HL-60 (cell line): ENCODE measurements around the gene RAMAC.
"Not testable (repeated sequence)": the region's sequence is repeated elsewhere in the genome, so short reads cannot be mapped to it uniquely, and the experiment has no call there.

Experiments used
- DNase-seq, 2 experiments: peaks; one replicate each; pipeline ENCODE4 v3.0.0-alpha.2; 2010 to 2020; ENCODE audit warnings: low read depth in 1 of 2, low spot score in 1 of 2
- H3K27ac ChIP-seq: fragments of 250-450 bp; sonication (Bioruptor Pico); replicated peaks from 2 replicates; pipeline ENCODE4 v1.5.1; 2020; ENCODE audit warnings: mild to moderate bottlenecking, moderate library complexity
- H3K27me3 ChIP-seq: fragments of 250-450 bp; sonication (Bioruptor Pico); 2 replicates; pipeline ENCODE4 v1.5.1; 2021; ENCODE audit warnings: mild to moderate bottlenecking, moderate library complexity; ENCODE audit not compliant: insufficient read depth, poor library complexity, severe bottlenecking
- H3K4me3 ChIP-seq: replicated peaks from 2 replicates; pipeline ENCODE4 v1.5.1; 2011; ENCODE audit warnings: mild to moderate bottlenecking, control low read depth, low read length; ENCODE audit not compliant: insufficient read depth
- GABPA ChIP-seq: IDR thresholded peaks from 2 replicates; pipeline ENCODE4 v1.6.1; 2012; ENCODE audit warnings: low read depth
- POLR2AphosphoS5 ChIP-seq: IDR thresholded peaks from 2 replicates; pipeline ENCODE4 v1.6.1; 2012; ENCODE audit warnings: low read depth
- SPI1 ChIP-seq: IDR thresholded peaks from 2 replicates; pipeline ENCODE4 v1.6.1; 2012; ENCODE audit warnings: low read depth, mild to moderate bottlenecking, borderline replicate concordance
- long read RNA-seq: library from polyadenylated mRNA; unstranded; transcript quantifications from one replicate; pipeline ENCODE4 v2.0.0, GENCODE V29; 2020
- TF ChIP-seq, protein P1 (sequence below): IDR thresholded peaks from 2 replicates; pipeline ENCODE4 v1.6.1; 2012; ENCODE audit warnings: low read depth; ENCODE audit not compliant: insufficient replicate concordance
- TF ChIP-seq, protein P2 (sequence below): IDR thresholded peaks from one replicate; pipeline ENCODE4 v1.5.1; 2011; ENCODE audit warnings: low read length, control low read depth, inconsistent platforms; ENCODE audit not compliant: insufficient read depth

The RAMAC gene
- long read RNA-seq, transcript RAMAC-201 (4 exons, 1,568 nt): major isoform, 121 of 133 reads
- long read RNA-seq, partial matches to known transcripts: 2 of 133 reads
- long read RNA-seq, other reads (novel, unspliced or antisense): 10 of 133 reads

DNA sequence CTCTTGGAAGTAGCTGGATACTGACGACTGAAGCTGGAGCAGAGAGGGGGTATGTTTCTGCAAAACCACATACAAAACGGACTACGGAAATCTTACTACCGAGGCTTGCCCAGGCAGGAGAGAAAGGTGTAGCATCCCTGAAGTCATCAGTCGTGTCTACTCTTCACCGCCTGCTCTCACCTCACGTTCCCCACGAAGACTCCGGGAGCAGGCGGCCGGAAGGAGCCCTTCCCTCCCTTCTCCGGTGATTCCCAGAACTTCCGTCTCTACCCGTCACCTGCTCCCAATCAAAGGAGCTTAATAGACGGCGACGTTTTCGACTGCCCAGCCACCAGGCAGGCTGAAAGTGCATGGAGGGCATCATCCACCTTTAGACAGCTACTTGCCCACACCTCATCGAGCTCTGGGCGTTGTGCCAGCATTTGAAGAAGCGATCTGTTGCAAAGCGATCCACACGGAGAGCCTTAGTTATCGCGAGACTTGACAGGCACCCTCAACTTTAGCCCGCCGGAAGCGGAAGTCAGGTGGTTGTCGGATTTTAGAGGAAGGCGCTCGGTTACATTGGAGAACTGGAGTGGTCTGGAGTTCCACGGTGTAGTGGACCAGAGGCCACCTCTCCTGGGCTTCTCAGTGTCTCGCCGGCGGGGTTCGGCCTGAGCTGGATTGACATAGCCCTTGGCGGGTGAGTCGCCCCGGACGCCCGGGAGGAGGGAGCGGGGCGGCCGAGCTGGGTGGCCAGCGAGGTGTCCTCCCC lies at the start of gene RAMAC:
TSS of gene RAMAC (plus strand) at position 523 of the 754 bp plus-strand sequence. CDS start 2,809 bp downstream, outside the sequence.
- TF ChIP-seq POLR2AphosphoS5: peak; percentile 88
- peak; percentile 84 for TF ChIP-seq GABPA
- TF ChIP-seq, protein P1, sequence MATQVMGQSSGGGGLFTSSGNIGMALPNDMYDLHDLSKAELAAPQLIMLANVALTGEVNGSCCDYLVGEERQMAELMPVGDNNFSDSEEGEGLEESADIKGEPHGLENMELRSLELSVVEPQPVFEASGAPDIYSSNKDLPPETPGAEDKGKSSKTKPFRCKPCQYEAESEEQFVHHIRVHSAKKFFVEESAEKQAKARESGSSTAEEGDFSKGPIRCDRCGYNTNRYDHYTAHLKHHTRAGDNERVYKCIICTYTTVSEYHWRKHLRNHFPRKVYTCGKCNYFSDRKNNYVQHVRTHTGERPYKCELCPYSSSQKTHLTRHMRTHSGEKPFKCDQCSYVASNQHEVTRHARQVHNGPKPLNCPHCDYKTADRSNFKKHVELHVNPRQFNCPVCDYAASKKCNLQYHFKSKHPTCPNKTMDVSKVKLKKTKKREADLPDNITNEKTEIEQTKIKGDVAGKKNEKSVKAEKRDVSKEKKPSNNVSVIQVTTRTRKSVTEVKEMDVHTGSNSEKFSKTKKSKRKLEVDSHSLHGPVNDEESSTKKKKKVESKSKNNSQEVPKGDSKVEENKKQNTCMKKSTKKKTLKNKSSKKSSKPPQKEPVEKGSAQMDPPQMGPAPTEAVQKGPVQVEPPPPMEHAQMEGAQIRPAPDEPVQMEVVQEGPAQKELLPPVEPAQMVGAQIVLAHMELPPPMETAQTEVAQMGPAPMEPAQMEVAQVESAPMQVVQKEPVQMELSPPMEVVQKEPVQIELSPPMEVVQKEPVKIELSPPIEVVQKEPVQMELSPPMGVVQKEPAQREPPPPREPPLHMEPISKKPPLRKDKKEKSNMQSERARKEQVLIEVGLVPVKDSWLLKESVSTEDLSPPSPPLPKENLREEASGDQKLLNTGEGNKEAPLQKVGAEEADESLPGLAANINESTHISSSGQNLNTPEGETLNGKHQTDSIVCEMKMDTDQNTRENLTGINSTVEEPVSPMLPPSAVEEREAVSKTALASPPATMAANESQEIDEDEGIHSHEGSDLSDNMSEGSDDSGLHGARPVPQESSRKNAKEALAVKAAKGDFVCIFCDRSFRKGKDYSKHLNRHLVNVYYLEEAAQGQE: peak; percentile 53
- peak; percentile 62; the same call in 1 of the 2 replicates for TF ChIP-seq SPI1
- TF ChIP-seq, protein P2, sequence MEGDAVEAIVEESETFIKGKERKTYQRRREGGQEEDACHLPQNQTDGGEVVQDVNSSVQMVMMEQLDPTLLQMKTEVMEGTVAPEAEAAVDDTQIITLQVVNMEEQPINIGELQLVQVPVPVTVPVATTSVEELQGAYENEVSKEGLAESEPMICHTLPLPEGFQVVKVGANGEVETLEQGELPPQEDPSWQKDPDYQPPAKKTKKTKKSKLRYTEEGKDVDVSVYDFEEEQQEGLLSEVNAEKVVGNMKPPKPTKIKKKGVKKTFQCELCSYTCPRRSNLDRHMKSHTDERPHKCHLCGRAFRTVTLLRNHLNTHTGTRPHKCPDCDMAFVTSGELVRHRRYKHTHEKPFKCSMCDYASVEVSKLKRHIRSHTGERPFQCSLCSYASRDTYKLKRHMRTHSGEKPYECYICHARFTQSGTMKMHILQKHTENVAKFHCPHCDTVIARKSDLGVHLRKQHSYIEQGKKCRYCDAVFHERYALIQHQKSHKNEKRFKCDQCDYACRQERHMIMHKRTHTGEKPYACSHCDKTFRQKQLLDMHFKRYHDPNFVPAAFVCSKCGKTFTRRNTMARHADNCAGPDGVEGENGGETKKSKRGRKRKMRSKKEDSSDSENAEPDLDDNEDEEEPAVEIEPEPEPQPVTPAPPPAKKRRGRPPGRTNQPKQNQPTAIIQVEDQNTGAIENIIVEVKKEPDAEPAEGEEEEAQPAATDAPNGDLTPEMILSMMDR: no peak
- H3K27ac ChIP-seq: peak within 1 kb of the TSS; percentile 81

DNA sequence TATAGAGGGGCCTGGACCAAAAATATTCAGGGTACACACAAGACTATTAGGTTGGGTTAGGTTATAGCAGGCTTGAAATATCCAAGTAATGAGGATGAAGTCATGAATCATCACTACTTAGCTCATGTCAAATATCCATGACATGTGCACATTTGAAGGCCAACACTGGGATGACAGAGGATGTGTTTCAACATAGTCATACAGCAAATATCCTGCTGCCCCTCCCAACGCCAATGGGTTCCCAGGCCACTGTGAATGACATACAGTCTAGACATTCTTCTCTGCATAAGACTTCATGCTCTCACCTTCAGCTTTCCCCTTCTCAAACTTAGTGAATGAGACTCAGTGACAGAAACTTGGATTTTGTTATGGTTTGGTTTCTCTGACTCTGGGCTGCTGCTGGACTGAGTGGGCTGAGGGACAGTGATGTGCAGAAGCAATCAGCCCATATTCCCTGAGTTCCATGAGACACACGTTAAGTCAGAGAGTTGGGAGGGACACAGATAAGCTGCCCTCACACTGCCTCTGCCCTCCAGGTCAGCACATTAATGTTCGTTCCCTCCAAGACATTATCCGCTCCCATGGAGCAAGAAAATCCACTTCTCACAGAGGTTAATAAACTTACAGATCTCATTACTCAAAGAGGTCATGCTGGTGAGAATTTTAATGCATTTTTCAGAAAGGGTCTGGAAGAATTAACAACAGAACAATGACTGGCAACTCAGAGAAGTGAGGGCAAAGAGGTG lies 48.9 kb upstream of the RAMAC start:
- no peak for DNase-seq
- no peak overlapping the region for H3K4me3 ChIP-seq
- TF ChIP-seq GABPA: no peak
- TF ChIP-seq, protein P1: no peak
- TF ChIP-seq, protein P2: no peak
- TF ChIP-seq POLR2AphosphoS5: no peak
- TF ChIP-seq SPI1: no peak
- no peak overlapping the region for H3K27ac ChIP-seq
- H3K27me3 ChIP-seq: no peaks in the 10 kb centered on the region

More for the DNA sequence above, at the start of gene RAMAC:
- Histone ChIP-seq H3K27me3 (no peaks in the 10 kb centered on the region), H3K4me3 (peak within 1 kb of the TSS; percentile 75)
- DNase-seq: peak; percentile 95 to 96

DNA sequence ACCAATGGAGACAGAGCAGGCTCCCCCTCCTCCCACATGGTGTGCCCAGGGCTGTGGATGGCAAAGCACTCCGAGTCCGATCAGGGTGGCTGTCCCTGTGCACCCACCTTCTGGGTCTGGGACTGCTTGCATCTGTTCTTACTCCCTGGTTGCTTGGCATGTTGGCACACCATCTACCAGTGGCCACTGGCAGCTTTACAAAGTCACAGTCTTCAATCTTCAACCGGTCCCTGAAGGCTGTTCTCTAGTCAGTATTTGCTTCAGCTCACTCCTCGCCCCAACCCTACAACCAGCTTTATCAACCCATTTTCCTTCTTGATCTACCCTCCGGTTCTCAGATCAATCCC lies 48.3 kb upstream of the RAMAC start:
- Histone ChIP-seq H3K4me3 (no peak overlapping the region), H3K27me3 (no peaks in the 10 kb centered on the region), H3K27ac (no peak overlapping the region)
- DNase-seq: no peak
- TF ChIP-seq GABPA (no peak), POLR2AphosphoS5 (no peak), SPI1 (no peak)
- TF ChIP-seq, protein P1: no peak
- TF ChIP-seq, protein P2: no peak

DNA sequence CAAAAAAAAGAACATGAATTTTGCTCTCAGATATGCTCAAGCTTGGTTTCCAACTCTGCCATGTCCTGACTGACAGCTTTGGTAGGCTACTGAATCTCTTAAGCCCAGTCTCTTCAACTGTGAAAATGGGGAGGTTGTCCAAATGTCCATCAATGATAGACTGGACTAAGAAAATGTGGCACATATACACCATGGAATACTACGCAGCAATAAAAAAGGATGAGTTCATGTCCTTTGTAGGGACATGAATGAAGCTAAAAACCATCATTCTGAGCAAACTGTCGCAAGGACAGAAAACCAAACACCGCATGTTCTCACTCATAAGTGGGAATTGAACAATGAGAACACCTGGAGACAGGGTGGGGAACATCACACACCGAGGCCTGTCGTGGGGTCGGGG lies 46.3 kb upstream of the RAMAC start:
- not testable (repeated sequence) for DNase-seq, H3K4me3 ChIP-seq, H3K27me3 ChIP-seq, H3K27ac ChIP-seq
